ENCODE results near the gene OR4K5.
"Not testable (repeated sequence)": the region's sequence is repeated elsewhere in the genome, so short reads cannot be mapped to it uniquely, and the experiment has no call there.

Gene OR4K5

DNA sequence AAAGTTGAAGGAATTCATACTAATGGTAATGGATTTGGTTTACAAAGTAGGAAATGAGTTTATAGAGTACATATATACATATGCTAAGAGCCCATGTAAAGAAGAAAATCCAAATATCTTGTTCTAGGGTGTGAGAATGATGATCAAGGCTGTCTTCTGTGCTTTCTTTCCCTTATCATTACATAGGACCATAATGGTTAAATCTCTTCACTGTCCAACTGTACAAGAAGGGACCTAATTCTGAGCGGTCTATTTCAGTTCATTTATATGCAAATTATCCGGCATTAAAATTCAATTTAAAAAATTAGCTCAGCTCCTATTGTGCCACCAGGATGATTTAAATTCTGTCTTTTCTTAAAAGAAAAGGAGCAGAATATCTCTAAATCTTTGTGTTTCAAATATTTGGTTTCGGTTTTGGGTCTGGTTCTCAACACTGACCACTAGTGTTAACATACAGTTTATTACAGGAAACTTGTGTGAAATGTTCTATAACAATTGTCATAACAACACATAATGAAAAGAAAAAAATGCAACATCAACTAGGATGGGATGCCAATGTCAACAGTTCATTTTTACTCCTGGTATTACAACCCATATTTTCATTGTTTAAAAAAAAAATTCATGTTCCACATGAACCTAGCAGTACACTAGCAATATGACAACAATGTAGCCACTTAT lies 27.1 kb downstream of the OR4K5 start:
- no peaks in the 10 kb centered on the region for H3K36me3 ChIP-seq (ENCODE audit: insufficient read depth, insufficient read length, low read length)
- no peak overlapping the region for H3K9ac ChIP-seq (ENCODE audit: insufficient read length, low read depth)
- no peaks in the 10 kb centered on the region for H3K9me3 ChIP-seq (ENCODE audit: insufficient read depth, low read length)
- H3K27me3 ChIP-seq (ENCODE audit: insufficient read depth, insufficient read length): no peaks in the 10 kb centered on the region
- H3K4me1 ChIP-seq (ENCODE audit: insufficient read depth, insufficient read length): no peaks in the 10 kb centered on the region
- TF ChIP-seq YY1 (IDR thresholded peaks at IDR 0.05; ENCODE audit: insufficient read depth, insufficient read length): no peak
- TF ChIP-seq SUZ12 (IDR thresholded peaks at IDR 0.05; ENCODE audit: extremely low read depth, insufficient read depth, insufficient read length): no peak
- no peak for TF ChIP-seq ZNF274 (IDR thresholded peaks at IDR 0.05; ENCODE audit: low read depth, low read length)
- no peak overlapping the region for H3K4me3 ChIP-seq (ENCODE audit: insufficient read length, low read depth)
- DNase-seq (ENCODE audit: low read depth, low spot score): no peak

DNA sequence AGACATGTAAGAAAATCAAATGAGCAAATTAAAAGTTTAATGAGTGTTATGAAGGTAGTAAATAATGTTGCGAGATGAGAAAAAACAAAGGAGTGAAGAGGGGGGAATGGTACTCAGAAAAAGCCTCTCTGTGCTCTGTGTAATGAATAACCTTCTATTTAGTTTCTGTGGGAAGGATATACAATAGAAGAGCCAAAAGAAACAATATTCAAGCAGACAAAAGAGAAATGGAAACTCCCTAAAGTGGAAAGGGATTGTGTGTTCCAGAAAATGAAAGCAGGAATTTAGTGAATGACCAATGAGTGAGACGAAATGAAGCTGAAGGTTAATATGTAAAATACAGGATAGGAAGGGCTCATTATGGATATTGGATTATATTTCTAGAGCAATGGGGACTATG lies 28.8 kb downstream of the OR4K5 start:
- no peak overlapping the region for H3K9ac ChIP-seq (ENCODE audit: insufficient read length, low read depth)
- H3K9me3 ChIP-seq (ENCODE audit: insufficient read depth, low read length): 0 out of 2 replicates have a peak, but pooled peaks cover 4% of the 10 kb centered on the region
- H3K4me3 ChIP-seq (ENCODE audit: insufficient read length, low read depth): no peak overlapping the region
- TF ChIP-seq SUZ12 (IDR thresholded peaks at IDR 0.05; ENCODE audit: extremely low read depth, insufficient read depth, insufficient read length) (no peak), YY1 (IDR thresholded peaks at IDR 0.05; ENCODE audit: insufficient read depth, insufficient read length) (no peak), ZNF274 (IDR thresholded peaks at IDR 0.05; ENCODE audit: low read depth, low read length) (no peak)
- DNase-seq (ENCODE audit: low read depth, low spot score): no peak
- H3K4me1 ChIP-seq (ENCODE audit: insufficient read depth, insufficient read length): no peaks in the 10 kb centered on the region
- H3K36me3 ChIP-seq (ENCODE audit: insufficient read depth, insufficient read length, low read length): no peaks in the 10 kb centered on the region
- no peaks in the 10 kb centered on the region for H3K27me3 ChIP-seq (ENCODE audit: insufficient read depth, insufficient read length)

DNA sequence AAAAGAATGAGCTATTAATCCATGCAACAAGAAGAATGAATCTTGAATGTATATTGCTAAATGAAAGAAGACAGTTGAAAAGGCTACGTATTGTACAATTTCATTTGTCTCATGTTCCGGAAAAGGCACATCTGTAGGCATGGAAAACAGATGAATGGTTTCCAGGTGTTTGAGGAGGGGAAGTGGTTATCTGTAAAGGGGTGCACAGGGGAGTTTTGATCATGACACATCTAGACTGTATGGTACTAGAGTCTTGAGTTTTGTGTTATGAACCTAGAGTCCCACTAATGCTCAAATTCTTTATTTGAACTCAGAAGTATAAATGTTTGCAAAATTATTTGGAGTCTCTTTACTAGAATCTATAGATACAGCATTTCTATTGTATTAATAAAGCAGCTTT lies 49.3 kb downstream of the OR4K5 start:
- H3K9me3 ChIP-seq (ENCODE audit: insufficient read depth, low read length); H3K9ac ChIP-seq (ENCODE audit: insufficient read length, low read depth); H3K27me3 ChIP-seq (ENCODE audit: insufficient read depth, insufficient read length); H3K4me1 ChIP-seq (ENCODE audit: insufficient read depth, insufficient read length); H3K4me3 ChIP-seq (ENCODE audit: insufficient read length, low read depth); H3K36me3 ChIP-seq (ENCODE audit: insufficient read depth, insufficient read length, low read length); DNase-seq (ENCODE audit: low read depth, low spot score): not testable (repeated sequence)
